Trophoblast cell (in vitro differentiated cells and primary cell): ENCODE results near the gene BABAM1.

Experiments used
- DNase-seq, 2 donors: peaks; one replicate each; pipeline ENCODE4 v3.0.0-alpha.2; 2016
- H2AFZ ChIP-seq: 2 replicates; pipeline ENCODE4 v1.6.1; 2013; ENCODE audit warnings: low read length, moderate library complexity, mild to moderate bottlenecking; ENCODE audit not compliant: insufficient read depth, poor library complexity
- H2AK5ac ChIP-seq: 2 replicates; pipeline ENCODE4 v1.6.1; 2013; ENCODE audit warnings: mild to moderate bottlenecking, low read length
- H2BK120ac ChIP-seq: 2 replicates; pipeline ENCODE4 v1.6.1; 2013; ENCODE audit warnings: low read length, mild to moderate bottlenecking, moderate library complexity; ENCODE audit not compliant: insufficient read depth, poor library complexity
- H2BK12ac ChIP-seq: 2 replicates; pipeline ENCODE4 v1.6.1; 2013; ENCODE audit warnings: mild to moderate bottlenecking, low read length, moderate library complexity
- H2BK5ac ChIP-seq: 2 replicates; pipeline ENCODE4 v1.6.1; 2013; ENCODE audit warnings: low read length, low read depth, moderate library complexity, mild to moderate bottlenecking; ENCODE audit not compliant: poor library complexity
- H3K14ac ChIP-seq: 2 replicates; pipeline ENCODE4 v1.6.1; 2013; ENCODE audit warnings: mild to moderate bottlenecking, low read length
- H3K18ac ChIP-seq: 2 replicates; pipeline ENCODE4 v1.6.1; 2013; ENCODE audit warnings: mild to moderate bottlenecking, low read length
- H3K23ac ChIP-seq: 2 replicates; pipeline ENCODE4 v1.6.1; 2013; ENCODE audit warnings: low read length
- H3K27ac ChIP-seq: 2 replicates; pipeline ENCODE4 v1.5.1; 2013; ENCODE audit warnings: low read depth, mild to moderate bottlenecking, inconsistent platforms, low read length, moderate library complexity
- H3K27me3 ChIP-seq: 2 replicates; pipeline ENCODE4 v1.6.1; 2013; ENCODE audit warnings: inconsistent platforms, mild to moderate bottlenecking, low read length, moderate library complexity; ENCODE audit not compliant: insufficient read depth
- H3K36me3 ChIP-seq, 2 experiments: 1 replicate in 1 of 2; 2 replicates in 1 of 2; pipeline ENCODE4 v1.6.1; 2013; ENCODE audit warnings: low read length in 2 of 2, mild to moderate bottlenecking in 2 of 2, moderate library complexity in 1 of 2; ENCODE audit not compliant: insufficient read depth in 2 of 2, control insufficient read depth in 1 of 2
- H3K4ac ChIP-seq: 2 replicates; pipeline ENCODE4 v1.6.1; 2013; ENCODE audit warnings: low read depth, mild to moderate bottlenecking, low read length, moderate library complexity
- H3K4me1 ChIP-seq, 2 experiments: 1 replicate in 1 of 2; 2 replicates in 1 of 2; pipeline ENCODE4 v1.6.1; 2013; ENCODE audit warnings: low read length in 2 of 2, mild to moderate bottlenecking in 2 of 2, moderate library complexity in 1 of 2; ENCODE audit not compliant: insufficient read depth in 2 of 2, control insufficient read depth in 1 of 2
- H3K4me2 ChIP-seq: 2 replicates; pipeline ENCODE4 v1.6.1; 2013; ENCODE audit warnings: inconsistent platforms, mild to moderate bottlenecking, low read length, moderate library complexity
- H3K4me3 ChIP-seq: 2 replicates; pipeline ENCODE4 v1.5.1; 2013; ENCODE audit warnings: mild to moderate bottlenecking, low read depth, low read length, inconsistent platforms
- H3K79me1 ChIP-seq: one replicate; pipeline ENCODE4 v1.6.1; 2013; ENCODE audit warnings: low read length
- H3K79me2 ChIP-seq: 2 replicates; pipeline ENCODE4 v1.6.1; 2013; ENCODE audit warnings: low read length, mild to moderate bottlenecking; ENCODE audit not compliant: control insufficient read depth, insufficient read depth, poor library complexity
- H3K9ac ChIP-seq: 2 replicates; pipeline ENCODE4 v1.6.1; 2013; ENCODE audit warnings: mild to moderate bottlenecking, low read length
- H3K9me3 ChIP-seq: 2 replicates; pipeline ENCODE4 v1.6.1; 2013; ENCODE audit warnings: low read depth, mild to moderate bottlenecking, control low read depth, inconsistent platforms, low read length; ENCODE audit not compliant: insufficient read depth
- H4K12ac ChIP-seq: 2 replicates; pipeline ENCODE4 v1.6.1; 2013; ENCODE audit warnings: low read depth, mild to moderate bottlenecking, low read length, moderate library complexity
- H4K8ac ChIP-seq: 2 replicates; pipeline ENCODE4 v1.6.1; 2013; ENCODE audit warnings: low read depth, mild to moderate bottlenecking, low read length, moderate library complexity
- H4K91ac ChIP-seq: one replicate; pipeline ENCODE4 v1.6.1; 2013; ENCODE audit warnings: low read depth, mild to moderate bottlenecking, low read length, moderate library complexity
- WGBS: extraction: QIAGEN DNeasy Blood & Tissue Kit; methylation state at CpG from one replicate; pipeline ENCODE4 v1.1.7; 2013; ENCODE audit warnings: missing lambda C conversion rate; ENCODE audit not compliant: insufficient read length, insufficient coverage; ENCODE audit errors: extremely low coverage; 5-methylcytosine and 5-hydroxymethylcytosine counted together

BABAM1 gene

DNA sequence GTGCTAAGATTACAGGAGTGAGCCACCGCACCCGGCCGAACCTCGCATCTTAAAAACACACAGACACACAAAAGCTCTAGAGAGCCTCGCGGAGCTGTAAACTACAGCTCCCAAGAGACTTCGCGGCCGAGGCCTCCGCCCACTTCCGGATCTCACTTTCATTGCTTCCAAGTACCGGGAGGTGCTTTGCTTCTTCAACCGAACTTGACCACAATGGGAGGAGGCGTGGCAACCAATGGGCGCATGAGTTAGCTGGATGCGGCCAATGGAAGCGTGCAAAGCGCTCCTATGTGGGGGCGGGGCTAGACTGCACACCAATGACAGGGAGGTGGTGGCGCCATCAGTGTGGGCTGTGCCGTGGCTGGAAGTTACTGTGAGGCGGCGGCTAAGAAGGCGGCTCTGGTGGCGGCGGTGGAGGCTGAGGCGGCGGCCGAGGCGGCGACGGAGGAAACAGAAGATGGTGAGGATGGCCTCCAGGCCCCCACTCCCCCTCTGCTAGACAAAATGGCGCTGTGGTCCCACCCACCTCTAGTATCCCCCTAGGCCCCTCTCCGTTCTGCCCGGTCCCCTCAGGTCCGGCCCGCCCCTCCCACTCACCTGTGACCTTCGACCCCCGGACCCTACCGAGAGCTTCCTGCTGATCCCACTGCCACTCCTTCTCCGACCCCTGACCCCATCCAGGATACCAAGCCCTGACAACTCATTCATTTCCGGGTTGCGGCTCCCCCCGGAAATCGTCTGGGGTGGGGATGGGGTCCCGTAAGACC is 42.1 kb downstream of the BABAM1 start, which contains the start of gene DDA1:
TSS of gene DDA1 (plus strand) at position 366 of the 767 bp plus-strand sequence. CDS start at position 458, 92 bp downstream.
- Histone ChIP-seq H2BK120ac (peak within 1 kb of the TSS; percentile 67), H2AK5ac (peak within 1 kb of the TSS; percentile 31), H3K4me2 (peak within 1 kb of the TSS; percentile 75), H3K14ac (peak within 1 kb of the TSS; percentile 85), H3K79me2 (peaks cover 21% of the 10 kb centered on the region), H3K27me3 (no peaks in the 10 kb centered on the region), H3K4ac (peak within 1 kb of the TSS; percentile 76), H2BK12ac (peak within 1 kb of the TSS; percentile 27), H3K79me1 (peaks cover 24% of the 10 kb centered on the region), H3K9ac (peak within 1 kb of the TSS; percentile 90), H3K36me3 (peaks cover 13 to 20% of the 10 kb centered on the region in 2 experiments), H2BK5ac (peak within 1 kb of the TSS; percentile 65), H3K9me3 (peaks cover 4% of the 10 kb centered on the region), H3K4me3 (peak within 1 kb of the TSS; percentile 96), H4K12ac (peak within 1 kb of the TSS; percentile 72), H3K27ac (peak within 1 kb of the TSS; percentile 86), H2AFZ (peak within 1 kb of the TSS; percentile 83), H4K8ac (peak within 1 kb of the TSS; percentile 91), H3K23ac (no peak within 1 kb of the TSS), H4K91ac (peak within 1 kb of the TSS; percentile 87), H3K18ac (peak within 1 kb of the TSS; percentile 91), H3K4me1 (peaks cover 33 to 45% of the 10 kb centered on the region in 2 experiments)
- DNase-seq = peak; percentile 100
- no CpG with 5 or more reads among the region's 46 CpGs for WGBS

GRCh38 chr19:17309965-17310461 is 42.8 kb downstream of the BABAM1 start:
- Histone ChIP-seq H3K27me3 (no peaks in the 10 kb centered on the region), H3K79me1 (peaks cover 24% of the 10 kb centered on the region), H3K4me2 (peak overlapping the region; percentile 75), H4K12ac (peak overlapping the region; percentile 72), H3K4ac (peak overlapping the region; percentile 76), H3K36me3 (peaks cover 18 to 25% of the 10 kb centered on the region in 2 experiments), H2BK5ac (peak overlapping the region; percentile 65), H3K4me1 (peaks cover 33 to 39% of the 10 kb centered on the region in 2 experiments), H3K9ac (peak overlapping the region; percentile 90), H2AFZ (peak overlapping the region; percentile 6), H3K79me2 (peaks cover 21% of the 10 kb centered on the region), H2BK120ac (peak overlapping the region; percentile 67), H4K8ac (peak overlapping the region; percentile 91), H4K91ac (peak overlapping the region; percentile 87), H3K4me3 (peak overlapping the region; percentile 96), H2AK5ac (peak overlapping the region; percentile 31), H2BK12ac (peak overlapping the region; percentile 19), H3K23ac (no peak overlapping the region), H3K14ac (peak overlapping the region; percentile 85), H3K27ac (peak overlapping the region; percentile 86), H3K18ac (peak overlapping the region; percentile 91), H3K9me3 (peaks cover 4% of the 10 kb centered on the region)
- peak; percentile 73 to 77 for DNase-seq
- WGBS = no CpG with 5 or more reads among the region's 23 CpGs

DNA sequence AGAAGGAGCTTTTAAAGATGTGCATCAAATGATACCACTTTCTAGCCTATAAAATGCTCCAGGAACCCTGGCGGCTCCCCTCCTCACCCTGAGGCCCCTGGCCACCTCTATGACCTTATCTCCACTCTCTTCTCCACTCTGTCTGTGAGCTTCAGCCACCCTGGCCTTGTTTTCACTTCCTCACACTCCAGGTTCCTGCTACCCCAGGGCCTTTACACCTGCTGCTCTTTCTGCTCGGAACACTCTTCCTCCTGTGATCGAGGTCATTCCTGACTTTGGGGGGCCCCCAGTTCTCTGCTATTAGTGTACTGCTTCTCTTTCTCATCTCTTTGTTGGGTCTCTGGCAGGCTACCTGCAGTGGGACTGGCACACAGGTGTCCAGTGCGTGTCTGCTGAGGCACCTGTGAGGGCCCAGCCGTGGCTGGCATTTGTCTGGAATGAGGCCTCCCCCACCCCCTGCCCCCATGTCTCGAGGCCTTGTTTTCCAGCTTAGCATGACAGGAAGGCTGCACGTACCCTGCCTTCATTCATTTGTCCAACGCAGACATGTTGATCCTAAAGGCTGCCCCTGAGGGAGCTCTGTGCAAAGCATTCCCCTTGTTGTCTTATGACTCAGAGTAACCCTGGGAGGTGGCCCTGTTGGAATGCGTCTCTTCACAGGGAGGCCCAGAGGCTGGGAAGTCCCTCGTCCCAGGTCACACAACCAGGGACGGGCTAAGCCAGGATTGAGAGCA is 44.4 kb downstream of the BABAM1 start:
- Histone ChIP-seq H3K14ac (peak overlapping the region; percentile 2), H3K79me1 (peaks cover 14% of the 10 kb centered on the region), H3K18ac (peak overlapping the region; percentile 2), H2BK120ac (no peak overlapping the region), H3K23ac (no peak overlapping the region), H4K91ac (peak overlapping the region; percentile 61), H3K9ac (no peak overlapping the region), H2AK5ac (no peak overlapping the region), H2BK12ac (peak overlapping the region; percentile 63), H3K4me1 (peaks cover 29 to 34% of the 10 kb centered on the region in 2 experiments), H2AFZ (no peak overlapping the region), H3K4me3 (peak overlapping the region; percentile 6), H3K9me3 (peaks cover 4% of the 10 kb centered on the region), H3K4me2 (peak overlapping the region; percentile 46), H3K36me3 (peaks cover 28 to 35% of the 10 kb centered on the region in 2 experiments), H4K12ac (no peak overlapping the region), H3K27me3 (no peaks in the 10 kb centered on the region), H3K79me2 (peaks cover 14% of the 10 kb centered on the region), H2BK5ac (peak overlapping the region; percentile 10), H4K8ac (no peak overlapping the region), H3K4ac (no peak overlapping the region), H3K27ac (peak overlapping the region; percentile 83)
- peak; percentile 99 for DNase-seq
- WGBS = no CpG with 5 or more reads among the region's 11 CpGs
